ENCODE results near the gene ARFGEF2. TPM values are rescaled to one million over a fixed set of nuclear protein-coding genes. Genes with fewer than 3 reads are reported as not detected.
"Not testable (repeated sequence)": the region's sequence is repeated elsewhere in the genome, so short reads cannot be mapped to it uniquely, and the experiment has no call there.

ARFGEF2 gene
- total RNA-seq, 1 donor from 2014 or later: 28.3 TPM

DNA sequence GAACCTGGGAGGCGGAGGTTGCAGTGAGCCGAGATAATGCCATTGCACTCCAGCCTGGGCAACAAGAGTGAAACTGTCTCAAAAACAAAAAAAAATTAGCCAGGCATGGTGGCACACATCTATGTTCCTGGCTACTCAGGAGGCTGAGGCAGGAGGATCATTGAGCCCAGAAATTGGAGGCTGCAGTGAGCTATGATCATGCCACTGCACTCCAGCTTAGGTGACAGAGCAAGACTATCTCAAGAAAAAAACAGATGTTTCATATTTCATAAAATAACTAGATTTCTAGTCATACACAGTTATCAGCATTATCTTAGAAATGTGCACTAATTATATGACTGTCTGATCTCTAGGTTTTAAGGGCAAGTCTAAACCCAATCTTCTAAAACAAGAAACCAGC lies 106.7 kb downstream of the ARFGEF2 start:
- H3K27ac Mint-ChIP-seq; intact Hi-C loops (cut with micrococcal nuclease); DNase-seq (ENCODE audit: low spot score); H3K9me3 Mint-ChIP-seq; H3K27me3 Mint-ChIP-seq (ENCODE audit: insufficient read depth); H3K4me1 Mint-ChIP-seq (ENCODE audit: low read depth); H3K4me3 Mint-ChIP-seq: not testable (repeated sequence)
- peaks cover 21% of the 10 kb centered on the region for H3K36me3 Mint-ChIP-seq (ENCODE audit: low read depth)

DNA sequence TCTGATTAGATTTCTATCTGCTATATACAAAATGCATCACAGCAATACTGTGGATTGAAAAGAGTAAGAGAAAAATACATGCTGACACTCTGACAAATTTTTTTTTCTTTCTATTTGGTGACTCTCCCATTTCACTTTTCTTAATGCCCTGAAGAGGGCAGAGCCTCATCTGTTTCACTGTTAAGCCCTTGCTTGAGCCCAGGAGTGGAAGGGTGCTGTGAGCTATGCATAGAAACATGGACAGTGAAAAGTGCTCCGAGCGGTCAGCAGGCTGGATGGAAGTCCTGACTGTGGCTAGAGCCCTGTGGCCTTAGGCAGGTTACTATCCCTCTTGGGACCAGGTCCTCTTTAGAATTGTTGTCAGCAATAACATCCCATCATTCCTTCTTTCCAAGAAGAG lies 107.2 kb downstream of the ARFGEF2 start:
- H3K4me3 Mint-ChIP-seq: no peak overlapping the region
- H3K4me1 Mint-ChIP-seq (ENCODE audit: low read depth): no peaks in the 10 kb centered on the region
- H3K36me3 Mint-ChIP-seq (ENCODE audit: low read depth): peaks cover 25% of the 10 kb centered on the region
- intact Hi-C loops (cut with micrococcal nuclease): no loop called here
- H3K27ac Mint-ChIP-seq: no peak overlapping the region
- no peaks in the 10 kb centered on the region for H3K9me3 Mint-ChIP-seq
- no peaks in the 10 kb centered on the region for H3K27me3 Mint-ChIP-seq (ENCODE audit: insufficient read depth)
- no peak for DNase-seq (ENCODE audit: low spot score)

DNA sequence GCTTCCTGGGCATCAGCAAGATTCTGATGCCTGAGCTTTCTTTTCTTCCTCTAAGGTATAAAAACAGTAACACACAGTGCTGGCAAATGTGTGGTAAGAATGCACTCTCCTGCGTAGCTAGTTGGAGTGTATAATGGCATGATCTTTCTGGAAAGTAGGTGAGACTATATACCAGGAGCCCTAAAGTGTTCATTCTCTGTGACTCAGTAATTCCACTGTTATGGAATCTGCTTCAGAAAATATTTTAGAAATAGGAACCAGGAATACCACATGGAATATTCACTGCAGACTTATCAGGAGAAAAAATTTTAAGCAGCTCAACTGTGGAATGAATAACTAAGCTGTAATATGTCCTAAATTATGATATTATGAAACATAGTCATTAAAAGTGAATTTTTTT lies 107.7 kb downstream of the ARFGEF2 start:
- Mint-ChIP-seq H3K36me3 (ENCODE audit: low read depth) (peaks cover 25% of the 10 kb centered on the region), H3K9me3 (no peaks in the 10 kb centered on the region), H3K4me1 (ENCODE audit: low read depth) (no peaks in the 10 kb centered on the region), H3K4me3 (no peak overlapping the region), H3K27me3 (ENCODE audit: insufficient read depth) (no peaks in the 10 kb centered on the region), H3K27ac (no peak overlapping the region)
- intact Hi-C loops (cut with micrococcal nuclease): no loop called here
- DNase-seq (ENCODE audit: low spot score): no peak

DNA sequence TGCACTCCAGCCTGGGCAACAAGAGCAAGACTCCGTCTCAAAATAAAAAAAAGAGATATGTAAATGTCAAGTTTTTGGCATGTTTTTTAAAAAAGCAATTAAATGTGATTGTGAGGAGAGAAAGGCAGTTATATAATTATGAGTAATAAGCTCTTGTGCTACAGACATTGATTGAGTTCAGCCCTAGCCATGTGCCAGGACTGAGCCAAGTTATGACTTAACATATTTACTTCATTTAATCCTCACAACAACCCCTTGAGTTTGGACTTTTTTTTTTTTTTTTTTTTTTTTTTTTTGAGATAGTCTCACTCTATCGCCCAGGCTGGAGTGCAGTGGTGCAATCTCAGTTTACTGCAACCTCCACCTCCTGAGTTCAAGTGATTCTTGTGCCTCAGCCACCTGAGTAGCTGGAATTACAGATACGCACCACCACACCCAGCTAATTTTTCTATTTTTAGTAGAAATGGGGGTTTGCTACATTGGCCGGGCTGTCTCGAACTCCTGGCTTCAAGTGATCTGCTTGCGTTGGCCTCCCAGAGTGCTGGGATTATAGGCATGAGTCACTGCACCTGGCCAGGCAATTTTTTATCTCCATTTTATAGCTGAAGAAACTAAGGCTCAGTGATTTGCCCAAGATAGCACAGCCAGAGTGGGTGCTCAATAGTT lies 109.6 kb downstream of the ARFGEF2 start:
- H3K36me3 Mint-ChIP-seq (ENCODE audit: low read depth): peaks cover 32% of the 10 kb centered on the region
- no peak overlapping the region for H3K27ac Mint-ChIP-seq
- no peak overlapping the region for H3K4me3 Mint-ChIP-seq
- H3K4me1 Mint-ChIP-seq (ENCODE audit: low read depth): no peaks in the 10 kb centered on the region
- intact Hi-C loops (cut with micrococcal nuclease): no loop called here
- no peaks in the 10 kb centered on the region for H3K9me3 Mint-ChIP-seq
- H3K27me3 Mint-ChIP-seq (ENCODE audit: insufficient read depth): no peaks in the 10 kb centered on the region
- no peak for DNase-seq (ENCODE audit: low spot score)

DNA sequence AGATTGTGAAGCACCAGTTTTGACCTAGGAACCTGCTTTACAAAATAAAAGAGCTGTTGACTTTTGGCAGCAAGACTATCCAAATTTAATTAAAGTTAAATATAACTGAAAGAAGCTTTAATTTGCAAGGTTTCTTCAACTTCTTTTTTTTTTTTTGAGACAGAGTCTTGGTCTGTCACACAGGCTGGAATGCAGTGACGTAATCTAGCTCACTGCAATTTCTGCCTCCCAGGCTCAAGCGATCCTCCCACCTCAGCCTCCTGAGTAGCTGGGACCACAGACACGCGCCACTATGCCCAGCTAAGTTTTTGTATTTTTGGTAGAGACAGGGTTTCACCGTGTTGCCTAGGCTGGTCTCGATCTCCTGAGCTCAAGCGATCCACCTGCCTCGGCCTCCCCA lies 110.9 kb downstream of the ARFGEF2 start:
- Mint-ChIP-seq H3K4me3 (no peak overlapping the region), H3K36me3 (ENCODE audit: low read depth) (peaks cover 32% of the 10 kb centered on the region), H3K27me3 (ENCODE audit: insufficient read depth) (no peaks in the 10 kb centered on the region)

DNA sequence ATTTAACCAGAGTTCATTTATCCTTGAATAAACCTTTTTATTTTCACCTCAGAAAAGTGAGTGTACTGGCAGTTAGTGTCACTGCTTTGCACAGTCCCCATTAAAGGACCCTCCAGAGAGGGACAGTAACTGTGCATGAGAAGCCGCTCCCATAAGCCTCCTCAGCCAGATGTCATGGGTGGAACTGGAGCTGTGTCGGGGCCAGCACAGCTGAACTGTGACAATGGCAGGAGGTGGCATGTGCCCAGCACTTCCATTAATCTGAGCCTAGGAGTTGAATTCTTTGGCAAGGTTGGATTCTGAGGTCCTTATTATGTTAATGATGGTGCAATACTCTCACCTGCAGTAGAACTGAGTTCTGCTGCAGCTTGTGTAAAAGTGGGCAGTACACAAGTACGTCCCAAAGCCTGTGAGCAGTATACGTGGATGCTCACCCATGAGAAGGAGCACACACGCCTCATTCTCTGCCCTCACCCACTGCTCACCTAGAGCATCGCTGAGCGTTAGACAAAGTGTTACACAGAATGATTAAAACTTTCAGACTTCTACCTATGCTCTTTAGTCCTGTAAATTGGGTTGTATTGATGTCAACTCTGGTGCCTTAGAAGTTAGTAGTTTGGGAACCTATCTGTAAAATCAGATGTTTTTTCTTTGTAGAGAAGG lies 112.7 kb downstream of the ARFGEF2 start:
- peaks cover 26% of the 10 kb centered on the region for H3K36me3 Mint-ChIP-seq (ENCODE audit: low read depth)
- no peaks in the 10 kb centered on the region for H3K27me3 Mint-ChIP-seq (ENCODE audit: insufficient read depth)
- no peak overlapping the region for H3K4me3 Mint-ChIP-seq
- no peaks in the 10 kb centered on the region for H3K9me3 Mint-ChIP-seq
- H3K4me1 Mint-ChIP-seq (ENCODE audit: low read depth): peaks cover 8% of the 10 kb centered on the region
- intact Hi-C loops (cut with micrococcal nuclease): no loop called here
- DNase-seq (ENCODE audit: low spot score): no peak
- no peak overlapping the region for H3K27ac Mint-ChIP-seq

More for the DNA sequence above, 110.9 kb downstream of the ARFGEF2 start:
- no peak for DNase-seq (ENCODE audit: low spot score)
- H3K4me1 Mint-ChIP-seq (ENCODE audit: low read depth): no peaks in the 10 kb centered on the region
- H3K27ac Mint-ChIP-seq: no peak overlapping the region
- no peaks in the 10 kb centered on the region for H3K9me3 Mint-ChIP-seq
- intact Hi-C loops (cut with micrococcal nuclease): no loop called here

DNA sequence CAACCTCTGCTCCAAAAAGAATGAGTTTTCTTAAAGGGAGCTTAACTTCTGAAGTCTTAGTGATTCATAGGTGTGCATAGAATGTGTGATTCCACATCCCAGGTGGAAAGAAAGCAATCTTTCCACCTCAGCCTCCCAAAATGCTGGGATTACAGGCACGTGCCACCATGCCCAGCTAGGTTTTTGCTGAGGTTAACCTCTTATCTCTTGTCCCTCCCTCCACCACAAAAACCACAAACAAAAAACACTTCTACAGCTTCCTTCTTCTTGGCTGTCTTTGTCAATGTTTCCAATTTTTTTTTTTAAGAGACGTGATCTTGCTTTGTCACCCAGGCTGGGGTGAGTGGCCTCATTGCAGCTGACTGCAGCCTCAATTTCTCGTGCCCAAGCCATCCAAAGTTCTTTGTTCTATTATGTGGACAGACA lies 116.5 kb downstream of the ARFGEF2 start:
- H3K4me3 Mint-ChIP-seq: peak overlapping the region; percentile 32
- H3K9me3 Mint-ChIP-seq: no peaks in the 10 kb centered on the region
- intact Hi-C loops (cut with micrococcal nuclease): loop anchor here (1.0 kb wide), 1 partner anchor 8 kb away; the partner anchor contains the start of gene CSE1L
- peak; percentile 2 for DNase-seq (ENCODE audit: low spot score)
- peaks cover 2% of the 10 kb centered on the region for H3K27me3 Mint-ChIP-seq (ENCODE audit: insufficient read depth)
- H3K36me3 Mint-ChIP-seq (ENCODE audit: low read depth): peaks cover 19% of the 10 kb centered on the region
- peaks cover 13% of the 10 kb centered on the region for H3K4me1 Mint-ChIP-seq (ENCODE audit: low read depth)
- H3K27ac Mint-ChIP-seq: peak overlapping the region; percentile 24

DNA sequence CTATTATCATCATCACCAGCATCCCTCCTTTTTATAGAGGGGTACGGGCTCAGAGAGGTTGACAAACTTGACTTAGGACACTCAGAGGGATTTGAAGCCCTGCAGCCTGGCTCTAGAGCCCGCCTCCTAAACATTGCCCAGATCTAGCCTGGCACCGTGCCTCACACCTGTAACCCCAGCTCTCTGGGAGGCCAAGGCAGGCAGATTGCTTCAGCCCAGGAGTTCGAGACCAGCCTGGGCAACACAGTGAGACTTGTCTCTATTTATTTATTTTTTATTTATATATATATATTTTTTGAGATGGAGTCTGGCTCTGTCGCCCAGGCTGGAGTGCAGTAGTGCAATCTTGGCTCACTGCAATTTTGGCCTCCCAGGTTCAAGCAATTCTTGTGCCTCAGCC lies 118.3 kb downstream of the ARFGEF2 start:
- Mint-ChIP-seq H3K36me3 (ENCODE audit: low read depth) (peaks cover 9% of the 10 kb centered on the region), H3K27ac (no peak overlapping the region), H3K4me3 (no peak overlapping the region), H3K4me1 (ENCODE audit: low read depth) (peaks cover 13% of the 10 kb centered on the region), H3K9me3 (no peaks in the 10 kb centered on the region), H3K27me3 (ENCODE audit: insufficient read depth) (peaks cover 2% of the 10 kb centered on the region)
- intact Hi-C loops (cut with micrococcal nuclease): no loop called here
- DNase-seq (ENCODE audit: low spot score): no peak

DNA sequence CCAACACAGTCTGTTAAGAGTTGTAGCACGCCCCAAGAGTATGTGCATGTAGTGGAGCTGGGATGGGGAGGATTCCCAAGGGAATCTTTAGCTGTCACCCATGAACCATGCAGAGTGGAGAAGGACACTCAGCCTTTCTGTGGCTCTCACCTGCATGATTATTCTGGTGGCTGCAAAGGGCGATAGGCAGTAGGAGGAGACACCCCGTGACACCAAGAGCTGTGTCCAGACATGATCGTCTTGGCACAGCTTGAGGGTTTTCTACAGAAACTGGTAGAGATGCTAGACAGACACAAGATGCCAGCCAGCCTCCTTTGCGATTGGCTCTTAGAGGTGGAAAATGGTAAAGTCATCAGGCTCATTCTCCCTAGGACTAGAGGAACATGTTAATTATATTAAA lies 121.5 kb downstream of the ARFGEF2 start:
- H3K4me3 Mint-ChIP-seq: no peak overlapping the region
- H3K27ac Mint-ChIP-seq: no peak overlapping the region
- peaks cover 2% of the 10 kb centered on the region for H3K27me3 Mint-ChIP-seq (ENCODE audit: insufficient read depth)
- no peaks in the 10 kb centered on the region for H3K9me3 Mint-ChIP-seq
- intact Hi-C loops (cut with micrococcal nuclease): no loop called here
- peaks cover 29% of the 10 kb centered on the region for H3K4me1 Mint-ChIP-seq (ENCODE audit: low read depth)
- peaks cover 11% of the 10 kb centered on the region for H3K36me3 Mint-ChIP-seq (ENCODE audit: low read depth)
- no peak for DNase-seq (ENCODE audit: low spot score)

DNA sequence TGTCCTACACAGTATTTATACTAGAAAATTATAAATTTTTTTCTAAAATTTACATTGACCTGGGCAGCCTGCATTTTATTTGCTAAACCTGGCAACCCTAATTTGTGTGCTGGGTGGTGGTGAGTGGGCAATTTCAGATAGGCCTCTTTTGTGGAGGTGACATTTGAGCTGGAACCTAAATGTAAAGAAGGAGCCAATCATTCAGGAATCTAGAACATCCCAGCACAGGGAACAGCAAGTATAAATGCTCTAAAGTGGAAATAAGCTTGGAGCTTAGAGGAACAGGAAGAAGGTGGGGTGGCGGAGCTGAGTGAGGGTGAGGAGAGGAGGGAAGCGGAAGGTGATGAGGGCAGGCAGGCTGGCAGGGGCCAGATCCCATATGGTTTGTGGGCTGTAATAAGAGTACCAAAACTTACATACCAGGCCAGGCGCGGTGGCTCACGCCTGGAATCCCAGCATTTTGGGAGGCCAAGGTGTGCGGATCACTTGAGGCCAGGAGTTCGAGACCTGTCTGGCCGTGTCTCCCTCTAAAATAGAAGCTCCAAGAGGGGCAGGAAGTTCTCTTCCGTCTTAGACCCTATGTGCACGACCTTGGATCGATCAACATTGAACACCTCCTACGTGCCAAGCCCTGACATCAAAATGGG lies 124.1 kb downstream of the ARFGEF2 start:
- peaks cover 22% of the 10 kb centered on the region for H3K36me3 Mint-ChIP-seq (ENCODE audit: low read depth)
- H3K27ac Mint-ChIP-seq: peak overlapping the region; percentile 99
- peaks cover 27% of the 10 kb centered on the region for H3K4me1 Mint-ChIP-seq (ENCODE audit: low read depth)
- intact Hi-C loops (cut with micrococcal nuclease): loop anchor here (1.0 to 5.0 kb wide), 9 partner anchors 7 to 1913 kb away; partner anchors contain the start of genes ARFGEF2, DDX27, DPM1 and MOCS3
- peaks cover 2% of the 10 kb centered on the region for H3K27me3 Mint-ChIP-seq (ENCODE audit: insufficient read depth)
- peak overlapping the region; percentile 88 for H3K4me3 Mint-ChIP-seq
- no peaks in the 10 kb centered on the region for H3K9me3 Mint-ChIP-seq
- no peak for DNase-seq (ENCODE audit: low spot score)

DNA sequence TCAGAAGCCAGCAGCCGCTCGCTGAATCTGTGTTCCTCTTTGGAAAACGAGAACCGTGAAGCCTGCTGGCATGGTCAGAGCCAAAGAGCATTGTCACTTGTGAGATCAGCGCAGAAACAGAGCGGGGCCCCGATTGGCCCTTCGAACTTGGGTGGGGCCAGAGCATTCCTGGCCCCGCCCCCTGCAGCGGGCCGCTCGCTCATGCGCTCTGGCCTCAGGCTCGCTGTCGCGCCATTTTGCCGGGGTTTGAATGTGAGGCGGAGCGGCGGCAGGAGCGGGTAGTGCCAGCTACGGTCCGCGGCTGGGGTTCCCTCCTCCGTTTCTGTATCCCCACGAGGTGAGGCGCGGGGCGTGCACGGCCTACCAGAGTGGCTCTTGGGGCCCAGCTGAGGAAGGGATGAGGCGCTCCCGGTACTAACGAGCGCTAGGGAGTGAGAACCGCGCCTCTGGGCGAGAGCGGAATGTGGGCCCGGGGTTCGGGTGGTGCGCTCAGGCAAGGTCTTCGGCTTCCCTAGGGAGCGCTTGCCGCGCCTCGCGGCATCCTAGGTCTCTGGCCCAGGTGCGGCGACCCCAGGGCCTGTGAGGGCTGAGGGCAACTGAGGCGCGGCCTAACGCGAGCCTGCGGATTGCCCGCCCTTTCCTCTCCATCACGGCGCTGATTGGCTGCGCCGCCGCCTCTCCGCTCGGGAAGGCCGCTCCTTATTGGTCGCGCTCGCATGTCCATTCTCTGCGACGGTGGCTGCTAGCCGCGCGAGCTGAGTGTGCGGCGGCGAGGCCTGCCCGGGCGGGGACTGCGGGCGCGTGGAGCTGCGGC lies 124.8 kb downstream of the ARFGEF2 start, which contains the start of gene CSE1L:
Gene CSE1L (plus strand): TSS at position 226 of the 814 bp plus-strand sequence. CDS start 12,152 bp downstream, outside the sequence.
- Mint-ChIP-seq H3K27me3 (ENCODE audit: insufficient read depth) (peaks cover 2% of the 10 kb centered on the region), H3K36me3 (ENCODE audit: low read depth) (peaks cover 22% of the 10 kb centered on the region), H3K9me3 (no peaks in the 10 kb centered on the region), H3K4me1 (ENCODE audit: low read depth) (peaks cover 27% of the 10 kb centered on the region), H3K27ac (peak within 1 kb of the TSS; percentile 99), H3K4me3 (peak within 1 kb of the TSS; percentile 88)
- DNase-seq (ENCODE audit: low spot score): peak; percentile 94
- intact Hi-C loops (cut with micrococcal nuclease): loop anchor here (1.0 to 5.0 kb wide), 9 partner anchors 8 to 1913 kb away; partner anchors contain the start of genes ARFGEF2, DDX27, DPM1 and MOCS3

DNA sequence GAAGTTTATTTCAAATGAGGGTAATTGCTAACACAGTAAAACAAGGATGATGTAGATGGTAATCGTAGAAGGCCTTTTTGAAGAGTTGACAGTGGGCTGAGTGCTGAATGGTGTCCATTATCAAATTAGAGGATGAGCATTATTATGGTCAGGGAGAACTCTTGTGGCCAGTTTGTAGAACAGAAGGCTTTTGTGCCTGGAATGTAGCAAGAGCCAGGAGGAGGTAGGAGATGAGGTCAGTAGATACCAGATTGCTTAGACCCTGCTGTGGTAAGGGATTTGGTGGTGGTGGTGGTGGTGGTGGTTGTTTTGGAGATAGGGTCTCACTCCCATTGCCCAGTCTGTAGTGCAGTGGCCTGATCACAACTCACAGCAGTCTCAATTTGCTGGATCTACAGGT lies 130.8 kb downstream of the ARFGEF2 start:
- Mint-ChIP-seq H3K36me3 (ENCODE audit: low read depth) (peaks cover 37% of the 10 kb centered on the region), H3K4me1 (ENCODE audit: low read depth) (peaks cover 48% of the 10 kb centered on the region)

More for the DNA sequence above, 130.8 kb downstream of the ARFGEF2 start:
- intact Hi-C loops (cut with micrococcal nuclease): no loop called here
- Mint-ChIP-seq H3K27ac (no peak overlapping the region), H3K4me3 (no peak overlapping the region), H3K27me3 (ENCODE audit: insufficient read depth) (no peaks in the 10 kb centered on the region), H3K9me3 (no peaks in the 10 kb centered on the region)
- no peak for DNase-seq (ENCODE audit: low spot score)

Data from activated T-helper 1 cell treated with anti-CD3 and anti-CD28 coated beads, Interleukin-12 subunit alpha, Interleukin-12 subunit beta, Interleukin-2, Interleukin-4 antibody, amounts not matched to agents 30 ng/mL and 10 ng/mL and 1 ng/mL, durations not matched to agents 14 hours and 24 hours and 36 hours (primary cell).